HG03060 (cell line): ENCODE results near the gene SYNE1.
"Not testable (repeated sequence)": the region's sequence is repeated elsewhere in the genome, so short reads cannot be mapped to it uniquely, and the experiment has no call there.

Experiments used
- ATAC-seq: cut with Tn5 transposase; IDR thresholded peaks from one replicate; pipeline ENCODE4 v1.9.1; 2021; ENCODE audit warnings: low read depth, moderate number of reproducible peaks; ENCODE audit not compliant: unreplicated experiment

SYNE1 gene

GRCh38 chr6:152637296-152638047 is at the start of gene SYNE1:
Gene SYNE1 (minus strand): TSS chr6:152637362. CDS start chr6:152628331, 9,031 bp downstream.
- ATAC-seq, result no peak

- ATAC-seq, result no peak
Observed at GRCh38 chr6:152685819-152686218, 48.7 kb upstream of the SYNE1 start.

DNA sequence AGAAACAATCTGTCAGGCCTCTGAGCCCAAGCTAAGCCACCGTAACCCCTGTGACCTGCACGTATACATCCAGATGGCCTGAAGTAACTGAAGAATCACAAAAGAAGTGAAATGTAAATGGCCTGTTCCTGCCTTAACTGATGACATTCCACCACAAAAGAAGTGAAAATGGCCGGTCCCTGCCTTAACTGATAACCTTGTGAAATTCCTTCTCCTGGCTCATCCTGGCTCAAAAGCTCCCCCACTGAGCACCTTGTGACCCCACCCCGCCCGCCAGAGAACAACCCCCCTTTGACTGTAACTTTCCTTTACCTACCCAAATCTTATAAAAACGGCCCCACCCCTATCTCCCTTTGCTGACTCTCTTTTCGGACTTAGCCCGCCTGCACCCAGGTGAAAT is 45.8 kb upstream of the SYNE1 start:
- not testable (repeated sequence) for ATAC-seq

- ATAC-seq, result no peak
Observed at GRCh38 chr6:152682141-152682540, 45.0 kb upstream of the SYNE1 start.

DNA sequence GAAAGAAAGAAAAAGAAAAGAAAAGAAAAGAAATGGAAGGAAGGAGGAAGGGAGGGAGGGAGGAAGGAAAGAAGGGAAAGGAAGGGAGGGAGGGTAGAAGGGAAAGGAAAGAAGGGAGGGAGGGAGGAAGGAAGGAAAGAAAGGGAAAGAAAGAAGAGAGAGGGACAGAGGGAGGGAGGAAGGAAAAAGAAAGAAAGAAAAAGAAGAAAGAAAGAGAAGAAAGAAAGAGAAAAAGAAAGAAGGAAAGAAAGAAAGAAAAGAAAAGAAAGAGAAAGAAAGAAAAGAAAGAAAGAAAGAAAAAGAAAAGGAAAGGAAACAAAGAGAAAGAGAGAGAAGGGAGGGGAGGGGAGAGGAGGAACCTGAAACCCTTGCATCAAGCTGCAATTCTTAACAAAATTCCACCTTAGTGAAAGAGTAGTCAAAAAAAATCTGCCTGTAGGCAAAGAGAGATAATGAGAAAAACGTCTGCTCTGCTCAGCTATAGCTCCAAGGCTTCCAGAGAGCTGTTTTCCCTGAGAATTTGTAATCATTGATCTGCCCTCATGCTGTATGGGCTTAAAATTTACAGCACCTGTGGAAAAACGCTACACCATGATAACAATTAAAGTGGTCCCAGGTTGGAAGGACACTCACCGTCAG is 43.8 kb upstream of the SYNE1 start:
- no peak for ATAC-seq

- no peak for ATAC-seq
Observed at GRCh38 chr6:152680151-152680550, 43.0 kb upstream of the SYNE1 start.

DNA sequence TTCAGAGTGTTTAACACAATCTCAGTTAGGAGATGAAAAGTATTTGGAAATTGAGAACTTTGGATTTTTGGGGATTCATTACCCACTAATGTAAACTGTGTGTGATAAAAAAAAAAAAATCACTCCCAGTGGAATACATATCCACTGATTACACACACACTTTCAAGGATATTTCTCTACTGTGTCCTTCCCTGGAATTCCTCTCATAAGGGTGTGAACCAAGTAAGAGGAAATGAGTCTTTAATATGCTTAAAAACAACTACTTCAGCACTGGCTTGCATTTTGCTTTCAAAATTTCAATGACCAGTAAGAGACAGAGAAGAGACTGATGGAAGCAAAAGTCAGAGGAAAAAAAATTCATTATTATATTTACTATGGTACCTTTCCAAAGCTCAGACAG is 36.1 kb upstream of the SYNE1 start:
- no peak for ATAC-seq

GRCh38 chr6:152671171-152671570 is 34.0 kb upstream of the SYNE1 start:
- ATAC-seq, result no peak

DNA sequence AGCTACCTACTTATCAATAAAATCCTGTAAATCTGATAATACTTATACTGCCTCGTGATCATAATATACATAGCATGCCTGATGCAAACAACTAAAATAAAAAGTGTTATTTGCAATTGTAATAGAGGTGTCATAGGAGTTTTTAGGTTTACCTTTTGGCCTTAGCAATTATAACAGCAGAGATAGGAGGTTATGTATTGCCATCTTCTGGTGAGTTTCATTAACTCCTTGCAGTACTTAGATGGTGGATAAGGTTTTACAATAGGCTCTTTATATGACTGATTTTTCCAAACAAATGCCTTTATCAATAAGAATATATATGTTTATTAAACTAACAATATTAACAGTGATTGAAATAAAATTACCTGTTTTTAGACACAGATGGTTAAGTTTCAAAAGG is 32.7 kb upstream of the SYNE1 start:
- ATAC-seq, result no peak

GRCh38 chr6:152661776-152662175 is 24.6 kb upstream of the SYNE1 start:
- no peak for ATAC-seq

DNA sequence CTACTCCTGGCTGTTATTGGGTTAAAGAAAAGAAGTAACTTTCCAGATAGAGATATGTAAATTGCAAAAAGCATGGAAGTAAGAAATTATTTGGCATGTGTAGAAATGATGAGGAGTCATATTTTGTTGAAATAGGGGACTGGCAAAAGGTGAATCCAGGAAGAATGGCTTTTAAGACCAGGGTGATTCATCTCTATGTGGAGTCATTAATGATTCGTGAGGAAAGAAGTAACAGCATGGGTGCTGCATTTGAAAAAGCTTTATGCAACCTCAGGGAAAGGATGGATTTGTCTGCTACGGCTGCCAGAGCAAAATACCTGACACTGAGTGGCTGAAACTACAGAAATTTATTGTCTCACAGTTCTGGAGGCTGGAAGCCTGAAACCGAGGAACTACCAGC is 14.8 kb upstream of the SYNE1 start:
- no peak for ATAC-seq

DNA sequence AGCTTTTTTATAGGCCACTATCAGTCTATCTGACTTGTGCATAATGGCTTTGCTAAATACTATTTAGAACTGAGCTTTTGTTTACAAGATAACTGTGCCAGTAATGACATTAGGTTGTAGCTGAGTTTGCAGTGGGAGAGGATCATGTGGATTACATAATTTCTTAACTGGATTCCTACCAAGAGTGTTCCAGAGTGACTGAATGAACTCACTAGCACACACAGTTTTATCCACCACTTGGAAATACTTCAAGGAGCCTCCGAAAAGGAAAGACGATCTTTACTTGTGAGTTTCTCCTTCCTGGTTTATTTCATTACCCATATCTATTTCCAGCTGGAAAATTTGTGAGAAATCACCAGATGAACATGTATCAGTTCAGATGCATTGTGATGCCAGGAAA is 10.9 kb upstream of the SYNE1 start:
- no peak for ATAC-seq

DNA sequence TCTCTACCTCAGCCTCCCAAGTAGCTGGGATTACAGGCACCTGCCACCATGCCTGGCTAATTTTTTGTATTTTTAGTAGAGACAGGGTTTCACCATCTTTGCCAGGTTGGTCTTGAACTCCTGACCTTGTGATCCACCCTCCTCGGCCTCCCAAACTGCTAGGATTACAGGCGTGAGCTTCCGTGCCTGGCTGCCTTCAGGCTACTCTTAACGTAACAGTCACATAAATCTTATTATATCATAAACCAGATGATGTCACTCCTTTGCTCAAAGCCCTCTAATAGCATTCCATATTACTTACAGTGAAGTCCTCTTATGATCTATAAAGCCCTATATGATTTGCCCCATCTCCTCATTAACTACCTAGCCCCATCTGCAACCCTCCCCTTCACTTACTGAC is 9.6 kb upstream of the SYNE1 start:
- ATAC-seq, result not testable (repeated sequence)

GRCh38 chr6:152642578-152643375 is 5.6 kb upstream of the SYNE1 start:
- no peak for ATAC-seq

DNA sequence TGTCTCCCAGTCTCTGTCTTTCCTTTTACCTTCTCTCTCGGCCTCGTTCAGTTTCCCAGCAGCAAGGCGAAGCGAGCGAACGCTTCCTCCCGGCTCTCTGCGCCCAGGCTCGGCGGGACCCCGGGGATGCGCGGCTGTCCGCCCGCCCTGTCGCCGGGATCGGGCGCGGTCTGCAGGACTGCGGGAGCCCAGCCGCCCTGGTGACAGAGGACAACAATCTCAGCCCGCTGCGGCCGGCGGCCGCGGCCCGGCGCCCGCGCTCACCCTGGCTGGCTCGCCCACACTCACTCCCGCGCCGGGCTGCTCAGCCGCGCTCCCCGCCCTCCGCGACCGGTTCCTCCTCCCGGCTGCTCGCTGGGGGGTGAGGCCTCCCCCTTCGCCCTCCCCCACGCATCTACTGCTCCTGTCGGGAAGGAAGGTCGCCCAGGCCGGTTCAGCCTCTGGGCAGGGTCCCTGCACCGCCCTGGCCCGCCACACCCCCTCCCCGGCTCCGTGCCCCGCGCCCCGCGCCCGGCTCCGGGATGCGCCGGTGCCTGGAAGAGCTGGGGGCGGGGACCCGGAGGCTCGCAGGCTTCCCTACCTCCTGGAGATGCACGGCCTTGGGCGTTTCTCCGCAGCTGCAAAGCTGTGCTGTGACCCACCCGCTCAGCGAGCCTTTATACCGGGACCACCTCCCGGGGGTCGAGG is 410 bp downstream of the SYNE1 start:
- no peak for ATAC-seq

DNA sequence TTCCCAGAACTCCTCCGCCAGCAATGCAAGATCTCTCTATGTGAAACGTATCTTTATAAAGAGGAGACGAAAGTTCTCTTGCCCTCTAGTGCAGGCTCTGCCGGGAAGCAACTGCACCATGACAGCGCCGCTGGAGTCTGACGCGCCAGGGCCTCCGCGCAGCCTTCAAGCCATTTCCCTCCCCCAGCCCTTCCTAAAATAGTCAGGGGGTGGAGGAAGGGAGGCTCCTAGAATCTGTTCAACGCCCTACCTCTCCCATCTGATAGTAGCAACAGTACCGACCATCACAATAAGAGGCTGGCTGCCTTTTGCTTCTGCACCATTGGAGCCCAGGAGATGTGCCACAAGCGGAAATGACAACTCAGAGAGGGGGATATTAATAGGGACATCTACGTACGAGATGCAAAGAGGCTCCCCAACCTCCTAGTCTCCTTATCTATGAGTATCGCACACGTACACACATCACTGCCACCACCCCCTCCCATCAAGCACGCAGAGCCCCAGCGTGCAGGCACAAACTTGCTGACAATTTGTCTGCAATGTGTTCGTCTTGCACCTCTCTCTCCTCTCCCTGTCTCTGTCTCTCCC is 1.0 kb downstream of the SYNE1 start:
- no peak for ATAC-seq

DNA sequence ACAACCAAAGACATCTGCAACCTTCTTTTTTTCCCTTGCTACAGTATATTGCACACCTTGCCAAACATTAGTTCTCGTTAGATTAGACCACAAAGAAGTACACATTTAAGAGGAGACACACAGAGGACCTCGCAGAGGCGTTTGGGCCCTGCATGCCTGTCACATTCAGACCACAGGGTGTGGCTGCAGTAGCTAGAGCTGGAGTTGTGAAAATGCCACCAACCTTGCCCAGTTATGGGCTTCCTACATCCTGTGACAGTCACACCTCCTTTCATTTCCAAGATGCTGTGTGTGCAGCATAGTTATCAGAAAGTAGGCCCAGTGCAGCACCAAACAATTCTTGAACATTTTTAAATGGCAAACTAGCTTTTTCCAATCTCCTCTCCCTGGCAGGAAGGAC is 2.4 kb downstream of the SYNE1 start:
- ATAC-seq, result no peak

DNA sequence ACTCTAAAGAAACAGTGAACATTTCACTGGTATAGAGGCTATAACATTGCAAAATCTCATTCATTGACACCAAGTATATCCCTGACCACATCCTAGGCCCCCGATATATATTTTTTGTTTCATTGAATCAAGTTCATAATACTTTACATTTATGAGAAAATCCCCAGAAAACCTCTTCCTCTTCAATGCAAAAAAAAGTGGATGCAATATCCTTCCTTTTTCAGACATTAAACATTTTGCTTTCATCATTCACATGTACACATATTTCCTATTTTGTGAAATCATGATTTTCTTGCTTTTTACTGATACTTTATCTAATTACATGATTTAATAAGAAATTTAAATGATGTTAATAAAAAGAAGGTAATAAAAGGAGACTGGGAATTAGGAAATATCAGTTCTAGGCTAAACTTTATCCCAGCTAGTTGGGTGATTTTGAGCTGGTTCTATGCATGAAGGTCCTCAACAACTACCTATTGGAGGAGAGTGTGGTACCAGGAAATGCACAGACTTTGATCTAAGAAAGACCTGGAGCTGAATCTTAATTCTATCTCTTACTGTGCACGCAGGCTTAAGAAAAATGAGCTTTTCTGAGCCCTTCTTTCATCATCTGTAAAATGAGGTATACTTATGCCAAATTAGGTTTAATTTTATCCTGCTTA is 4.9 kb downstream of the SYNE1 start:
- ATAC-seq, result no peak

GRCh38 chr6:152631376-152631775 is 5.8 kb downstream of the SYNE1 start:
- ATAC-seq, result no peak

DNA sequence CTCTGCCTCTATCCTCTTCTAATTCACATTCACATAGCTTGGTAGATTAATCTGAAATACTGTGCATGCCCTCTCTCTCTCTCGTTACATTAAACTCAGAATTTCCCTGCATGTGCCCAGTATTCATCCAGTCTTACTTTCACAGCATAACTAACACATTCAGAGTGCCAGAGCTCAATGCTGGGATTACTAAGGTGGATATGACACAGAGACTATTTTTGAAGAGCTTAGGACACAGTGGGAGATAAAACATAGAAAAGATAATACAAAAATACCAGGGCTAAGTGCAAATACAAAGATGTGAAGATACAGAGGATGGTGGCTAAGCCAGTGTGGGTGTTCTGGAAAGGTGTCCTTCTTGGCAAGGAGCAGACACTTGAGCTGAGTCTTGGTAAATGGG is 6.3 kb downstream of the SYNE1 start:
- no peak for ATAC-seq
